Naive B cell (primary cell): ENCODE results near the gene CFDP1. TPM values are rescaled to one million over a fixed set of nuclear protein-coding genes. Genes with fewer than 3 reads are reported as not detected.
A peak's percentile ranks its signal among the peaks of the same experiment; 100 is the strongest.

ENCODE experiments used
- ATAC-seq, 2 donors: fragments of 150-1000 bp; cut with Tn5 transposase; 2 replicates each; pipeline ENCODE4 v1.10.0; 2021; ENCODE audit warnings: low read depth in 2 of 2, mild to moderate bottlenecking in 2 of 2, moderate library complexity in 2 of 2
- DNase-seq: peaks from one replicate; pipeline ENCODE4 v3.0.0; 2022
- H3K27ac Mint-ChIP-seq, 6 donors: one replicate each; pipeline ENCODE4 v1.8.0; 2020 to 2022; ENCODE audit warnings: mild to moderate bottlenecking in 6 of 6, mixed read lengths in 6 of 6, moderate library complexity in 5 of 6, inconsistent platforms in 2 of 6
- H3K27me3 Mint-ChIP-seq, 3 donors: one replicate each; pipeline ENCODE4 v1.8.0; 2021 to 2022; ENCODE audit warnings: mixed read lengths in 3 of 3, mild to moderate bottlenecking in 1 of 3
- H3K36me3 Mint-ChIP-seq, 2 donors: one replicate each; pipeline ENCODE4 v1.8.0; 2020 to 2022; ENCODE audit warnings: mixed read lengths in 2 of 2, inconsistent platforms in 1 of 2, mild to moderate bottlenecking in 1 of 2
- H3K4me1 Mint-ChIP-seq, 3 donors: one replicate each; pipeline ENCODE4 v1.8.0; 2020 to 2022; ENCODE audit warnings: mixed read lengths in 3 of 3, inconsistent platforms in 1 of 3, mild to moderate bottlenecking in 1 of 3, moderate library complexity in 1 of 3
- H3K4me3 Mint-ChIP-seq, 8 donors: one replicate each; pipeline ENCODE4 v1.8.0; 2020 to 2022; ENCODE audit warnings: mild to moderate bottlenecking in 8 of 8, mixed read lengths in 8 of 8, moderate library complexity in 8 of 8, inconsistent platforms in 2 of 8
- H3K9me3 Mint-ChIP-seq, 7 donors: one replicate each; pipeline ENCODE4 v1.8.0; 2020 to 2022; ENCODE audit warnings: mixed read lengths in 7 of 7, mild to moderate bottlenecking in 5 of 7, inconsistent platforms in 2 of 7, moderate library complexity in 1 of 7
- polyA plus RNA-seq, 6 donors: library from polyadenylated mRNA; unstranded; fragments of 300-500 nt; fragmentation: Illumina TruSeq; gene quantifications; one replicate each; pipeline ENCODE4 v1.2.3, GENCODE V29; 2021; ENCODE audit warnings: low read depth in 6 of 6

Gene CFDP1
- polyA plus RNA-seq = 10 to 100 TPM; 22.6 to 36.3 (median 31.6) TPM

DNA sequence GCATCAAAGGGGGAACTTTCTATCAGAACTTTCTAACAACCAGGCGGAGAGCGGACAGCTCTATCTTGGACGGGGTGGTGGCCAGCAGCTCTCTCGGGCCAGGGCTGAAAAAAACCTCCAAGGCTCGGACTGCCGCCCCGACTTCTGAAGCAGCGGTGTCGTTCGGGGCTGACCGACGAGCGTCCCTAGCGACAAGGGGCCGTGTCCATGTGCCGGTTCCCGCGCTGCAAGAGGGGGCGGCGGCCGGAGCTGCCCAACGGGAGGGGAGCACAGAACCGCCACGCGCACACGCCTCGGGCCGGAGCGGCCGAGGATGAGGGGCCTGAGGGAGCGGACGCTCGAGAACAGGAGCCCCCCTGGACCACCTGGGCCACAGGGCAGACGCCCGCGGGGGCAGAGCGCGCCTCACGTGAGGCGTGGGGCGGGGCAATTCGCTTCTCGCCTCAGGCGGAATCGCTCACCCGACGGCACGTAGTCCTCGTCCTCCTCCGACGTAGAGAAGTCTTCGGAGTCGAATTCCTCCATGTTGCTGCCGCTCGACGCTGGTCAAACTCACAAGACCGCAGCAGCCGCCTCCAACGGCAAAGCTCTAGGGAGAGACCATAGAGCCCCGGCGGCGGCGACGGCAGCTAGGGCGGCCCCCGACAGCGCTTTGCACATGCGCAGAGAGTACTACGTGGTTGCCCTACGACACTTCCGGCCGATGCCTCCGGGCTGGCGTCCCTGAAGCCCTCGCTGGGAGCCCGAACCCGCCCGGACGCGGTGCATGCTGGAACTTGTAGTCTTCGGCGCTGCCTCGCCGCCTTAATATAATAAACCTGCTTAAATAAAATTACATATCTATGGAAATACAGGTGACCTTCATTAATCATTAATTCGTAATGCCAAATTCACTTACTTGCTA is at the start of gene CFDP1:
TSS of gene CFDP1 (minus strand) at position 676 of the 904 bp plus-strand sequence. CDS start at position 525, 151 bp downstream.
- no peaks in the 10 kb centered on the region for H3K27me3 Mint-ChIP-seq
- H3K9me3 Mint-ChIP-seq = no peaks in the 10 kb centered on the region
- H3K4me3 Mint-ChIP-seq = peak within 1 kb of the TSS; percentile 91 to 96 (median 95)
- DNase-seq (peak; percentile 96), ATAC-seq (peak; percentile 88 to 89)
- H3K36me3 Mint-ChIP-seq = no peaks in the 10 kb centered on the region
- H3K27ac Mint-ChIP-seq = peak within 1 kb of the TSS; percentile 95 to 98 (median 97)
- H3K4me1 Mint-ChIP-seq = peaks cover 18 to 40% (median 33%) of the 10 kb centered on the region in 3 donors

DNA sequence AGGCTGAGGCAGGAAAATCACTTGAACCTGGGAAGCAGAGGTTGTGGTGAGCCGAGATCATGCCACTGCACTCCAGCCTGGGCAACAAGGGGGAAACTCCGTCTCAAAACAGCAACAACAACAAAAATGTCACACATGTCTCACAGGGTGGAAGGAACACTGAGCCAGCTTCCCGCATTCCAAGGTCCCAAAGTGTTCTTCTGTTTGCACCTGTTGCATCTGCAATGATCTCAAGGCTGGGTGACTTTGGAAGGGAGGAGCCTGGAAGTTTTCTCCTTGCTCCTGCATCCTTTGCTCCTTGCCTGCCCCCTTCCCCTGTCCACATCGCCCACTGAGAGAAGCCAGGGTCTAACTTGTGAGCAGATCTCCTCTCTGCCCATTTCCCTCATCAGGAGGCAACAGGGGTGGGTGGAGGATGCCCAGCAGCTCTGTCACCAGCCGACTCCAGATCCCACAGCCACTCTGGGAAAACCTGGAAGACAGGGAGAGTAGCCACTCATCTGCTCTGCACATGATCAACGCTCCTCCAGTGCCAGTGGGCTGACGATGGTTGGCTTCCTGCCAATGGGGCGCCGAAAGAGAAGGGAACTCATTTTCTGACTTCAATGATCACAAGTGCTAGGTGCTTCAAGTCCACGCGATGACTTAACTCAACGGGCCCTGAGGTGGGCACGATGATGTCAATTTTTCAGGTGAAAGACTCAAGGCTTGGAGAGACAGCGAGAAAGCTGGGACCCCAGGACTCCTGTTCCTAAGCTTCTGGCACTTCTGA is 49.3 kb upstream of the CFDP1 start:
- H3K4me1 Mint-ChIP-seq = peaks cover 26 to 39% (median 29%) of the 10 kb centered on the region in 3 donors
- ATAC-seq (no peak), DNase-seq (no peak)
- no peak overlapping the region for H3K4me3 Mint-ChIP-seq
- peak overlapping the region in 1 of 6 donors; percentile 29 for H3K27ac Mint-ChIP-seq
- peaks cover 8 to 10% (median 9%) of the 10 kb centered on the region in 3 donors for H3K27me3 Mint-ChIP-seq
- no peaks in the 10 kb centered on the region for H3K36me3 Mint-ChIP-seq
- peaks cover 0 to 2% (median 0%) of the 10 kb centered on the region in 7 donors for H3K9me3 Mint-ChIP-seq

DNA sequence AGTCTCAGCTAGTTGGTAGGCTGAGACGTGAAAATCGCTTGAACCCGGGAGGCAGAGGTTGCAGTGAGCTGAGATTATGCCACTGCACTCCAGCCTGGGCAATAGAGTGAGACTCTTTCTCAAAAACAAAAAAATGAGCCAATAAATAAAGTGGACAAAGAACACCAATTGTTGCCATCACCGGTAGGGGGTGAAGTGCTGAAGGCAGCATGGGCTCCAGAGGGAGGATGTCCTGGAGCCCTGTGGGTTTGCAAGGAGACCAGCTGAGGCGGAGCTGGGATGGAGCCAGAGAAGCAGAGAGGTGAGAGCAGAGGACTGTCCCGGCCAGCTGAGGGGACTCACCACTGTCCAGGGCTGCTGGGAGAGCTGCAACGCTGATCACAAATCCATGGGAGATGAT is 48.2 kb upstream of the CFDP1 start:
- no peak for ATAC-seq
- DNase-seq = no peak
- Mint-ChIP-seq H3K27ac (peak overlapping the region in 1 of 6 donors; percentile 52), H3K4me1 (peaks cover 24 to 33% (median 26%) of the 10 kb centered on the region in 3 donors), H3K4me3 (no peak overlapping the region), H3K9me3 (peaks cover 0 to 2% (median 0%) of the 10 kb centered on the region in 7 donors), H3K27me3 (peaks cover 10 to 16% (median 15%) of the 10 kb centered on the region in 3 donors), H3K36me3 (no peaks in the 10 kb centered on the region)

DNA sequence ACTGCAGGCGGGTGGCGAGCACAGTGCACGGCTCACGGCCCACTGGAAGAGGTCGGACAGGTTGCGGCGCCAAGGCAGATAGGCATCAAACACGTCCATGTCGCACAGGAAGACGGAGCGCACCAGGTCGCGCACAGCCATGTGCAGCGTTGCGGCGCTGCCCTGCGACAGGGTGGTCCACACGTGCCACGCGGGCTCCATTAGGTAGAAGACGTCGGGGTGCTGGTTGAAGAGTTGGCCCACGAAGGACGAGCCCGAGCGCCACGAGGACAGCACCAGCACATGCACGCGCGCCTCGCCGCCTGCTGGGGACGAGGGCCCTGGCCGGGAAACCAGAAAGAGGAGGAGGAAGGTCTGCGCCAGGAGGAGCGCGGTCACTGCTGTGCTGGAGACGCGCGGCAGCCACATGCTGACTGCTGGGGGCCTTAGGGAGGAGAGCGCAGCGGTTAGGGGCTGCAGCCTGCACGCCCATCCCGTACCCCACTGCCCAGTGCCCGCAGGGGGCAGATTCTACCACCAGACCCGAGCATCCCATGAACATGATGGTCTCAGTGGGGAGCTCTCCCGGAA is 46.2 kb upstream of the CFDP1 start:
- DNase-seq (no peak), ATAC-seq (no peak)
- H3K27me3 Mint-ChIP-seq = peaks cover 12 to 23% (median 15%) of the 10 kb centered on the region in 3 donors
- no peak overlapping the region for H3K4me3 Mint-ChIP-seq
- peaks cover 7 to 14% (median 8%) of the 10 kb centered on the region in 3 donors for H3K4me1 Mint-ChIP-seq
- H3K36me3 Mint-ChIP-seq = no peaks in the 10 kb centered on the region
- no peak overlapping the region for H3K27ac Mint-ChIP-seq
- peaks cover 0 to 2% (median 0%) of the 10 kb centered on the region in 7 donors for H3K9me3 Mint-ChIP-seq

DNA sequence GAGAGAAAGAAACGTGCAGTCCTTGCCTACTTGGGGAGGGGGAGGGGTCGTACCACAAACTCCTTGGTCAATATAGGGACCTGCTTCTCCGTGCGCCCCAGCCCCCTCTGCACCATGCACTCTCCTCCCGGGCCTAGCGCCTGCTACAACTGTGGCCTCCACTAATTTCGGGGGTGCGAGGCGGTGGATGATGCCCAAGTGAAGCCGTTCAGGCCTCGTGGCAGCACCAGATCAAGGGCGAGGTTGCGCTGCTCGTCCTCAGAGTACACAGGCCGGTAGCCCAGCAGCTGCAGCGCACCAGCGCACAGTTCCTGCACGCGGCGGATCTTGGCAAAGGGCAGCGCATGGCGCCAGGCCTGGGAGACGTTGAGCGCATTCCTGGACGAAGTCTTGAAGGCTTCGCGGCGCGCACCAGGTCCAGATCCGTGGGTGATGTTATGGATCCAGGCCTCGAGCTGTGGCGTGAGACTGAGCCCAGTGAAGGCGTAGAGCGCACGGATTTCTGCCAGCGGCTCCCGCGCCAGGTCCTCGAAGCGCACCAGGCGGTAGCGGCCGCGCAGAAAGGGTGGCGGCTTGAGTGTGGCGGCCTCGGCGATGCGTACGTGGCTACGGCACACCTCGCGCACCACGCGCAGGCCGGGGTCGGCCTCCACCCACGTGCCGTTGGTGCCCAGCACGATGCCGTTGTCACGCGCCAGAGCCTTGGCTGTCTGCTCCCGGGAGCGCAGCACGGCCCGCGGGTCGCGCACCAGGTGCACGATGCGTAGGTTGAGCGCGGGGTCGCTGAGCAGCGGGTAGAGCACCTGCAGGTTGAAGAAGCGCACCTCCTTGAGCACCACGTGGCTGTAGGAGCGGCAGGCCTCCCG is 45.4 kb upstream of the CFDP1 start:
- Mint-ChIP-seq H3K9me3 (peaks cover 0 to 2% (median 0%) of the 10 kb centered on the region in 7 donors), H3K27ac (no peak overlapping the region), H3K27me3 (peaks cover 12 to 23% (median 15%) of the 10 kb centered on the region in 3 donors), H3K4me1 (peaks cover 6 to 10% (median 7%) of the 10 kb centered on the region in 3 donors), H3K36me3 (no peaks in the 10 kb centered on the region), H3K4me3 (no peak overlapping the region)
- no peak for ATAC-seq
- DNase-seq = no peak

DNA sequence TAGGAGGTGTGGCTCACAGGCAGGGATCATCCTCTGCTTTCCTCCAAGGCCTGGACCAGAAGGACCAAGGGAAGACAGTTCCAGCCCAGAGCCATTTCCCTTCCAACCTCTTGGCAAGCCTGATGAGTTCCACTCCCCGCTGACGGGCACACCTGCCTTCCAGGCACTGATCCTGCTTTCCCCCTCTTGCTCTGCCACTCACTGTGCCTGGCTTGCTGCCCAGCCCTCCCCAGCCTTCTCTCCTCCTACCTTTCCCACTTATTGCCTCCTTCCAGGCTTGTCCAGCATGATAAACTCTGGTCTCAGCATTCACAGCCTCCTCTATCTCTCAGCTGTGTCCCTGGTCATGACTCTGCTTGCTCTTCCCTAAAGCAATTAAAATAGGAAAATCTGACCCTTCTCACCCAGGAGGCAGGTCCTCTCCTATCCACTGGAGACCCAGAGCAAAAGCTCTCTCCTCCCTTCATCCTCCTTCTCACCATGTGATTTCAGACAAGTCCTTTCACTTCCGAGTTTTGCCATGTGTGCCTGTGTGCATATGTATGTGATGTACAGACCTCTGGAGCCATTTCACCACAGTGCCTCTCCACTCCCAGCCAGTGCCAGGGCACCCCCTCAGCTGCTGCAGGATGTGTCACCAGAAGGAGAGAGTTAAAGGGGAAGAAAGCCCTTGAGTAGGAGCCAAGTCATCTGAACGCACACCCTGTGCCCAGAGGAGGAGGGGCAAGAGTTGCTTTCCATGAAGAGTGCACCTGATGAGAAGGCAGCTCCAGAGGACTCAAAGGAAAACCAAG is 44.6 kb upstream of the CFDP1 start:
- DNase-seq (no peak), ATAC-seq (no peak)
- H3K4me1 Mint-ChIP-seq = peaks cover 6 to 7% (median 6%) of the 10 kb centered on the region in 3 donors
- H3K27me3 Mint-ChIP-seq = peaks cover 12 to 23% (median 15%) of the 10 kb centered on the region in 3 donors
- H3K27ac Mint-ChIP-seq = no peak overlapping the region
- H3K9me3 Mint-ChIP-seq = peaks cover 0 to 2% (median 0%) of the 10 kb centered on the region in 7 donors
- no peak overlapping the region for H3K4me3 Mint-ChIP-seq
- H3K36me3 Mint-ChIP-seq = no peaks in the 10 kb centered on the region

DNA sequence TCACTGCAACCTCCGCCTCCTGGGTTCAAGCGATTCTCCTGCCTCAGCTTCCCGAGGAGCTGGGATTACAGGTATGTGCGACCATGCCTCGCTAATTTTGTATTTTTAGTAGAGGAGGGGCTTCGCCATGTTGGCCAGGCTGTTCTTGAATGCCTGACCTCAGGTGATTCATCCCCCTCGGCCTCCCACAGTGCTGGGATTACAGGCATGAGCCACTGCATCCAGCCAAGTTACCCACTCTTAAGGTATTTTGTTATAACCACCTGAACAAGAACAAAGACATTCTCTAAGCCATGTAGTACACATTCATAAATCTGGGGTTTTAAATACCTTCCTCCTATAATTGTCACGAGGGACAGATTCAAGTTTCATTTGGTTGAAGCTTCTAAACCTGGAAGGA is 43.5 kb upstream of the CFDP1 start:
- H3K27ac Mint-ChIP-seq = no peak overlapping the region
- no peak overlapping the region for H3K4me3 Mint-ChIP-seq
- H3K9me3 Mint-ChIP-seq = peaks cover 0 to 2% (median 0%) of the 10 kb centered on the region in 7 donors
- H3K4me1 Mint-ChIP-seq = peaks cover 6 to 9% (median 6%) of the 10 kb centered on the region in 3 donors
- no peak for ATAC-seq
- no peak for DNase-seq
- no peaks in the 10 kb centered on the region for H3K36me3 Mint-ChIP-seq
- H3K27me3 Mint-ChIP-seq = peaks cover 14 to 23% (median 15%) of the 10 kb centered on the region in 3 donors

DNA sequence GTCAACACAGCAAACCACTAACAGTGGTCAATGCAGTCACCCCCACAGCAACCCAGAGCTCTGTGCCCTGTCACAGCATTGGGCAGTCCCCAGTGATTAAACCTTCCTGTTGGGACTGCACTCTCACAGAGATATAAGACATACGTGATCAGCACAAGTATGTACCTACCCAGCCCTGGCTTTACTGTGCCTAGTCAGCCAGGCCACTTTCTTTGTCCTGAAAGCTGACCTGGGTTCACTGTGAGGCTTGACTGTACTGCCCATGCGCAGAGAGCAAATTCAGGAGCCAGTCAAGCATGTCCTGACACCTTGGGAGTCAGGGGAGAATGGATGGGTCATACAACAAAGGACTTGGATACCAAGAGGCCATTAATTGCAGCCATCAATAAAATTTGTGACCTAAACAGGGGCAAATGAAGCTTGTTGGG is 42.1 kb upstream of the CFDP1 start:
- no peaks in the 10 kb centered on the region for H3K36me3 Mint-ChIP-seq
- no peak overlapping the region for H3K4me3 Mint-ChIP-seq
- H3K9me3 Mint-ChIP-seq = peaks cover 0 to 2% (median 0%) of the 10 kb centered on the region in 7 donors
- DNase-seq = no peak
- no peak for ATAC-seq
- H3K27ac Mint-ChIP-seq = no peak overlapping the region
- peaks cover 15 to 19% (median 17%) of the 10 kb centered on the region in 3 donors for H3K27me3 Mint-ChIP-seq
- peaks cover 4 to 11% (median 6%) of the 10 kb centered on the region in 3 donors for H3K4me1 Mint-ChIP-seq

DNA sequence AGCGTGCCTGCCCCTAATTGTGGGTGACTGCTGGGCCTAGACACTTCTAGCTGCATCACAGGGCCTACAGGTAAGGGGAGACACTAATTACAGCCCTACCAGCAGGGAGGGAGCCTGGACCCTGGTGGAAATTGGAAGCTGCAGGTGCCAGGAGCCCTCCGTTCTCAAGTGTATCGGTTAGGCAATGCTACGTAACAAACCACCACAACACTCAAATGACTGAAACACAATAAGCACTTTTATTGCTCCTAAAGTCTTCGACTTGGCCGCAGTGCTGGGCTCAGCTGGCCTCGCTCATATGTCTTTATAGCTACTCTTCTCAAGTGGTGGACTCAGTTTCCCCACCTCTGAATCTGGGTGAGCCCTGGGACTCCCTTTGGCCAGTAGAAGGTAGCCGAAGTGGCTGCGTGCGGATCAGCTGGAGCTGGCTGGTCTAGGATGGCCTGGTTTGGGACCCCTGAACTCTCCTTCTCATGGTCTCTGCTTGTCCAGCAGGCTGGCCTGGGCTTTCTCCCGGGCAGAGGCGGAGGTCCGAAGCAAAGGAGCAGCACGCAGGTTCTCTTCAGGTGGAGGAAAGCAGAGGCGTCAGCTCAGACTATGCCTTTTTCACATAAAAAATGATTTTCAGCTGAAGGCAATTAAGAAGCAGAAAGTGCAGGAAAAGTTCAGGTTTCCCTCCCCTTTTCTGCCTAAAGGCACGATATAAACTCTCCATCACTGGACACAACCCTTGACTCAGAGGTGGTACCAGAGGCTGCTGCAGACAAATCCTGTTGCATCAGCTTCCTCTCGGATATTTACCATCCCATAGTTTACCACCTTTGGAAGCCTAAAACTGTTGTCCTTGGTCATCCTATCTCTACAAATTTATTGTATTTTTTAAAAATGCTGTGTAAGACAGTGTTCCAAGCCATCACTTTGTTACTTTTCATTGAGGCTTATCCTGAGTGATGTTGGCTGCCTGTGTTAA is 39.9 kb upstream of the CFDP1 start:
- Mint-ChIP-seq H3K27ac (no peak overlapping the region), H3K27me3 (peaks cover 11 to 19% (median 12%) of the 10 kb centered on the region in 3 donors)

DNA sequence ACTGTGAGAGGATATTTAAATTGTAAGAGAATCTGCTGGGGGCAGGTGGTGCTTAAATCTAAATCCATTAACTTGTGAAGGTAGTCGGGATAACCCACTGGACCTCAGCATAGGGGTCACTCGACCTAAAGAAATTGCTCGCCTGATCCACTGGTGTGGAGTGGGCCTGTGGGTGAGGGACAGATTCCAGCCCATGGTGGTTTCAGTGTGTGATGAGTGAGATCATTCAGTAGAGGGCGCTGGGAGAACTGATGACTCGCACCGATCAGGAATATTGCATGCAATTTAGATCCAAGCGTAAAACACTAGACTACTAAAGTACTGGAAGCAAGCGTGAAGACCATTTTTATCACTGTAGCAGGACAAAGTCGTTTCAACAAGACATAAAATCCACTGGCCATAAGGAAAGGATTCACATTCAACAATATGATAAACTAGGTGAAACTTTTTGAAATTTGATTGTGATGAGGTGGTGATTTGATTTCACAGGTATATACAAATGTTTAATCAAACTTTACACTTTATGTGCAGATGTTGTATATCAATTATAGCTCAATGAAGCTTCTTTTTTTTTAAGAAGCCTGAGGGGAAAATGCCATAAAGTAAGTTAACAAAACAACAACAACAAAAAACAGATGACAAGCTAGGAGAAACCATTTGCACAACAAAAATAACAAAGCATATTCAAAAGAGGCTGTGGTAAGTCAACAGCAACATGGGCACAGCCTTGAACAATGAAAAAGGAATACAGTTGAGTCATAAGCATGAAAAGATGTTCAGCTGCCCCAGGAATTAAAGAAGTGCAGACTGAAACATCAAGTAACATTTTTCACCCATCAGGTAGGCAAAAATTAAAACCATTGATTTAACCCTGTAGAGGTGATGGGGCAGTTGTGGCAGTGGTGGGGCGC is 38.7 kb upstream of the CFDP1 start:
- Mint-ChIP-seq H3K36me3 (no peaks in the 10 kb centered on the region), H3K4me1 (peaks cover 0 to 4% (median 4%) of the 10 kb centered on the region in 3 donors), H3K27me3 (peaks cover under 1 to 11% (median 10%) of the 10 kb centered on the region in 3 donors), H3K9me3 (no peaks in the 10 kb centered on the region), H3K4me3 (no peak overlapping the region), H3K27ac (peak overlapping the region in 1 of 6 donors; percentile 3)
- peak; percentile 74 to 80 for ATAC-seq
- peak; percentile 33 for DNase-seq

More for the DNA sequence above, 39.9 kb upstream of the CFDP1 start:
- Mint-ChIP-seq H3K9me3 (peaks cover 0 to 1% (median 0%) of the 10 kb centered on the region in 7 donors), H3K36me3 (no peaks in the 10 kb centered on the region), H3K4me3 (no peak overlapping the region), H3K4me1 (peaks cover 5 to 10% (median 6%) of the 10 kb centered on the region in 3 donors)
- DNase-seq (no peak), ATAC-seq (no peak)
